Endothelial cell (in vitro differentiated cells): ENCODE data around the gene ZNF148. TPM values are rescaled to one million over a fixed set of nuclear protein-coding genes. Genes with fewer than 3 reads are reported as not detected.

Experiments
- DNase-seq: peaks from one replicate; pipeline ENCODE4 v3.0.0; 2021; ENCODE audit warnings: low spot score
- H3K27ac Mint-ChIP-seq: one replicate; pipeline ENCODE4 v1.8.0; 2021; ENCODE audit warnings: mixed read lengths, inconsistent platforms; ENCODE audit not compliant: unreplicated experiment
- H3K27me3 Mint-ChIP-seq: one replicate; pipeline ENCODE4 v1.8.0; 2021; ENCODE audit warnings: mild to moderate bottlenecking, moderate library complexity, mixed read lengths, inconsistent platforms; ENCODE audit not compliant: unreplicated experiment
- H3K36me3 Mint-ChIP-seq: one replicate; pipeline ENCODE4 v1.8.0; 2021; ENCODE audit warnings: mild to moderate bottlenecking, low read depth, mixed read lengths, inconsistent platforms; ENCODE audit not compliant: unreplicated experiment
- H3K4me1 Mint-ChIP-seq: one replicate; pipeline ENCODE4 v1.8.0; 2021; ENCODE audit warnings: mild to moderate bottlenecking, mixed read lengths, inconsistent platforms; ENCODE audit not compliant: unreplicated experiment
- H3K4me3 Mint-ChIP-seq: one replicate; pipeline ENCODE4 v1.8.0; 2021; ENCODE audit warnings: mild to moderate bottlenecking, mixed read lengths, inconsistent platforms; ENCODE audit not compliant: unreplicated experiment
- H3K9me3 Mint-ChIP-seq: one replicate; pipeline ENCODE4 v1.8.0; 2021; ENCODE audit warnings: mixed read lengths, inconsistent platforms; ENCODE audit not compliant: unreplicated experiment
- total RNA-seq: library from RNA; stranded (reverse); fragmentation: NEBNext Ultra II Directional; extraction: Animal tissue kit (Norgen Biotek cat#: 25700); gene quantifications from one replicate; pipeline ENCODE4 v1.2.1, GENCODE V29; 2021; ENCODE audit not compliant: unreplicated experiment
- TF ChIP-seq, protein P1 (sequence below): fragments of 200-600 bp; sonication (generic); IDR thresholded peaks from one replicate; pipeline ENCODE4 v1.5.0; 2021; ENCODE audit warnings: antibody characterized with exemption; ENCODE audit not compliant: unreplicated experiment

The ZNF148 gene
- total RNA-seq, 1 donor from 2014 or later, result 34.3 TPM

DNA sequence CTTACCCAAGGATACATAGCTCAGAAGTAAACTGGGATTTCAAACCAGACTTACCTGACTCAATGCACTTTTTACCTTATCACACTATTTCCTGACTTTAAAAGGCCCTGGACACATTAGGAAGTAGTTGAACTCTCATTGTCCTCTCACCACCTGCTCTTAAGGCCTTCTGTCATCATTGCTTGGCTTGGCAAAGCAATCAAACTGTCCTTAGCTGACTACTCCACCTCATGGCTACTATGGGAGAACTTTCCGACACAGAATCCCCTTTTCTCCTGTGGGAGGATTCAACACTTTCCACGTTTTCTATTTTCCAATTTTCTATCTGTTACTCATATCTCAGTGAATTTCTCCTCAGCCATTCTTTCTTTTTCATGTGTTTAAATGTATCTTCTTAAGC, 55.4 kb downstream of the ZNF148 start:
- Mint-ChIP-seq H3K4me1 (peaks cover 23% of the 10 kb centered on the region), H3K9me3 (no peaks in the 10 kb centered on the region), H3K4me3 (no peak overlapping the region), H3K27me3 (no peaks in the 10 kb centered on the region), H3K27ac (no peak overlapping the region), H3K36me3 (no peaks in the 10 kb centered on the region)
- DNase-seq, result no peak
- TF ChIP-seq, protein P1, sequence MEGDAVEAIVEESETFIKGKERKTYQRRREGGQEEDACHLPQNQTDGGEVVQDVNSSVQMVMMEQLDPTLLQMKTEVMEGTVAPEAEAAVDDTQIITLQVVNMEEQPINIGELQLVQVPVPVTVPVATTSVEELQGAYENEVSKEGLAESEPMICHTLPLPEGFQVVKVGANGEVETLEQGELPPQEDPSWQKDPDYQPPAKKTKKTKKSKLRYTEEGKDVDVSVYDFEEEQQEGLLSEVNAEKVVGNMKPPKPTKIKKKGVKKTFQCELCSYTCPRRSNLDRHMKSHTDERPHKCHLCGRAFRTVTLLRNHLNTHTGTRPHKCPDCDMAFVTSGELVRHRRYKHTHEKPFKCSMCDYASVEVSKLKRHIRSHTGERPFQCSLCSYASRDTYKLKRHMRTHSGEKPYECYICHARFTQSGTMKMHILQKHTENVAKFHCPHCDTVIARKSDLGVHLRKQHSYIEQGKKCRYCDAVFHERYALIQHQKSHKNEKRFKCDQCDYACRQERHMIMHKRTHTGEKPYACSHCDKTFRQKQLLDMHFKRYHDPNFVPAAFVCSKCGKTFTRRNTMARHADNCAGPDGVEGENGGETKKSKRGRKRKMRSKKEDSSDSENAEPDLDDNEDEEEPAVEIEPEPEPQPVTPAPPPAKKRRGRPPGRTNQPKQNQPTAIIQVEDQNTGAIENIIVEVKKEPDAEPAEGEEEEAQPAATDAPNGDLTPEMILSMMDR, result no peak

DNA sequence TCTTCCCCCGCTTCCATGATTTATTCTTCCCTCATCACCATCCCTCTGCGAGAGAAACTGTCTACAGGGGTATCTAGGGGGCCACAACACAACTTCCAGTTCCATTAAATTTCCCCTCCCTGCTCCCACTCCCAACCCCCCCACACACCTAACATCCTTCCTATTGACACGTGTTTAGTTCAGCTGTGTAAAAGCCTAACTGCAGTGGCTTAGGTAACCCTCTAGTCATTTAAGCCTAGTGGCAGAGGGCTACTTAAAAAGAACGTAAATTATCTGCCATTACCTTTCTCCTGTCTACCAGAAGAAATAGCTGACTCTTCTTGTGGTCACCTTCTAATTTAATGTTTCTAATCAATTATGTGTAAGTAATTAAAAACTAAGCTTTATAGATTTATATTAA, 56.3 kb downstream of the ZNF148 start:
- H3K27ac Mint-ChIP-seq, result no peak overlapping the region
- DNase-seq, result no peak
- peaks cover 18% of the 10 kb centered on the region for H3K4me1 Mint-ChIP-seq
- H3K4me3 Mint-ChIP-seq, result no peak overlapping the region
- TF ChIP-seq, protein P1, result no peak
- H3K36me3 Mint-ChIP-seq, result no peaks in the 10 kb centered on the region
- H3K27me3 Mint-ChIP-seq, result no peaks in the 10 kb centered on the region
- H3K9me3 Mint-ChIP-seq, result no peaks in the 10 kb centered on the region

DNA sequence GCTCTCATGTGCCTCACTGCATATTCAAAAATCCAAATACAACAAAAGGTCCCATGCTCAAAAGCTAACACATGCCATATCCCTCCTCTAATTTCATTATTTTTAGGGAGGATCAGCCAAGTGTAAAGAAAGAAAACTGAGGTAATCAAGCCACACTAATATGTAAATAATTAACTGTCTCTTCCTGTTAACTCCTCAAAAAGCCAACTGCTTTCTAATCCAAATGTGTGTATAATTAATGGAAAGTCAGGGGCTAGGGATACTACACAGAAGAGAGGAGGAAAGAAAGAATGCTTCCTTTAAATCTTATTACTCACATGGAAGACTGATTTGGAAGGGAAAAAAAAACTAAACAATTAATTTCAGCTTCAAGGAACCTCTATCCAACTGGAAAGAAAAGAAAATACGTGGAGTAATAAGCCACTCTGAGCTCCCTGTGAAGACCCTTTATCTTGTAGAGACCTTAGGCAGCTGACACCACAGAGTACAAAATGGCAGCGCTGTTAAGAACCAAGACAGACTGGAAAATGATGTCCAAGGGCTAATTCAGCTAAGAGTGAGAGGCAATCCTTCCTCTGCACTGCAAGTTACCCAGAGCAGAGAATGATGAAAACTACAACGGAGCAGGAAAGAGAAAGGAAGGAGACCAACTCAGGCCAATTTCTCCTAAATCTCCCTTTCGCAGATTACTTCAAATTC, 56.8 kb downstream of the ZNF148 start:
- no peaks in the 10 kb centered on the region for H3K36me3 Mint-ChIP-seq

DNA sequence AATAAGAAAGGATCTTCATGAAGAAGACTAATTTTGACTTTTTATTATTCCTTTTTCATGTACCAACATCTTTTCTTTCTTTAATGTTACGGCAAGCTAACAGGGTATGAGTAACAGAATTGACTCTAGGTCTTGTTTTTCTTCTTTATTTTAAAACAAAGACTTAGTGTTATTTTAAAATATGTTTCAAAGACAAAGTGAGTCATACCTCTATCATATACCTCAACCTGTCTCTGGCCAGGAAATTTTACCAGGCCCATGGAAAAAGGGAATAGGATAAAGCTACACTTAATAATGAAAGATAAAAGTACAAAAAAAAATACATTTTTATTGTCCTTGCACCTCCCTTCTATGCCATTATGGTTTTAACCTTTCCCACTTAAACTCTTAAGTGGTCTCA, 57.4 kb downstream of the ZNF148 start:
- H3K9me3 Mint-ChIP-seq, result no peaks in the 10 kb centered on the region

More for the DNA sequence above, 56.8 kb downstream of the ZNF148 start:
- no peaks in the 10 kb centered on the region for H3K27me3 Mint-ChIP-seq
- H3K27ac Mint-ChIP-seq, result no peak overlapping the region
- peaks cover 16% of the 10 kb centered on the region for H3K4me1 Mint-ChIP-seq
- H3K9me3 Mint-ChIP-seq, result no peaks in the 10 kb centered on the region
- no peak overlapping the region for H3K4me3 Mint-ChIP-seq
- TF ChIP-seq, protein P1, result no peak
- DNase-seq, result no peak

DNA sequence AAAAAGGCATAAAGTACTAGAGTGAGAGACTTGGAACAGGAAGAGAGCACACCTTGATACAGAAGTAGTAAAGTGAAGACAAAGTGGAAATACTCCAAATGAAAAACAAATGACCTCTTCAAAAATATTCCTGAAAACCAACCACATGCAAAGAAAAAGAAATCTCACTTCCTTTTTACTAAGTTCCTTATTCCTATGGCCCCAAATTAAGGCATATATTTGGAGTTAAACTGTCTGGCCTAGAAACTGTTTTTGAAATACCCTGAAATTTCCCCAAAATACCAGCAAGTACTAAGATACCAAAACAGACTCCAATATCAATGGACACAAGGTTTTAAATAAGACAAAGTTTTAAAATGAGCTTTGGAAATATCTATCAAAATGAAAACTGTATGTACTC, 58.2 kb downstream of the ZNF148 start:
- Mint-ChIP-seq H3K9me3 (no peaks in the 10 kb centered on the region), H3K27me3 (no peaks in the 10 kb centered on the region), H3K4me1 (peaks cover 16% of the 10 kb centered on the region), H3K27ac (no peak overlapping the region), H3K36me3 (no peaks in the 10 kb centered on the region), H3K4me3 (no peak overlapping the region)
- TF ChIP-seq, protein P1, result no peak
- no peak for DNase-seq

More for the DNA sequence above, 57.4 kb downstream of the ZNF148 start:
- Mint-ChIP-seq H3K27ac (no peak overlapping the region), H3K27me3 (no peaks in the 10 kb centered on the region), H3K4me3 (no peak overlapping the region), H3K36me3 (no peaks in the 10 kb centered on the region), H3K4me1 (peaks cover 16% of the 10 kb centered on the region)
- no peak for DNase-seq
- TF ChIP-seq, protein P1, result no peak
